ENCODE measurements around the gene KCTD2. TPM values are rescaled to one million over a fixed set of nuclear protein-coding genes. Genes with fewer than 3 reads are reported as not detected.

The KCTD2 gene
- total RNA-seq = 11.2 and 12.1 TPM in 2 replicates

GRCh38 chr17:75046407-75047289 is at the start of gene KCTD2, which contains the start of gene ATP5PD:
TSS of gene KCTD2 (plus strand) at chr17:75047225. CDS start at chr17:75047251, 26 bp downstream.
TSS of gene ATP5PD (minus strand) at chr17:75046969. CDS start at chr17:75042650, 4,319 bp downstream.

GRCh38 chr17:75012346-75013091 is 34.5 kb upstream of the KCTD2 start, which contains the start of gene MRPL58:
TSS of gene MRPL58 (plus strand) at chr17:75012670. CDS start at chr17:75012687, 17 bp downstream.

GRCh38 chr17:75087558-75088453 is 40.8 kb downstream of the KCTD2 start, which contains the start of gene SLC16A5:
TSS of gene SLC16A5 (plus strand) at chr17:75087954. CDS start at chr17:75093637, 5,683 bp downstream.

GRCh38 chr17:75109407-75110233 is 62.6 kb downstream of the KCTD2 start, which contains the start of gene ARMC7:
TSS of gene ARMC7 (plus strand) at chr17:75109969. CDS start at chr17:75110289, 320 bp downstream.

Other genes starting within 250 kb of the KCTD2 start
- 0.09 and 0.19 TPM in 2 replicates for gene GRIN2C, start 187.3 kb upstream of the KCTD2 start, total RNA-seq
- 38.9 and 64.7 TPM in 2 replicates for gene FDXR, start 174.2 kb upstream of the KCTD2 start, total RNA-seq
- not detected in 2 replicates for gene FADS6, start 153.6 kb upstream of the KCTD2 start, total RNA-seq
- not detected in 2 replicates for gene USH1G, start 124.0 kb upstream of the KCTD2 start, total RNA-seq
- gene OTOP2, start 123.0 kb upstream of the KCTD2 start, total RNA-seq = not detected in 2 replicates
- gene OTOP3, start 111.3 kb upstream of the KCTD2 start, total RNA-seq = not detected in 2 replicates
- gene HID1, start 74.5 kb upstream of the KCTD2 start, total RNA-seq = 8.3 and 11.5 TPM in 2 replicates
- gene CDR2L, start 59.6 kb upstream of the KCTD2 start, total RNA-seq = 13.1 and 18.7 TPM in 2 replicates
- gene MRPL58, start 34.6 kb upstream of the KCTD2 start, total RNA-seq = 31.3 and 40.7 TPM in 2 replicates
- gene ATP5PD, start 256 bp upstream of the KCTD2 start, total RNA-seq = 220 and 246 TPM in 2 replicates
- 5.8 and 8.1 TPM in 2 replicates for gene SLC16A5, start 40.7 kb downstream of the KCTD2 start, total RNA-seq
- gene ARMC7, start 62.7 kb downstream of the KCTD2 start, total RNA-seq = 2.4 and 3.9 TPM in 2 replicates
- 11.3 and 23.4 TPM in 2 replicates for gene NT5C, start 84.5 kb downstream of the KCTD2 start, total RNA-seq
- 126 and 201 TPM in 2 replicates for gene JPT1, start 107.3 kb downstream of the KCTD2 start, total RNA-seq
- gene SUMO2, start 135.7 kb downstream of the KCTD2 start, total RNA-seq = 153 TPM in 2 replicates
- gene NUP85, start 158.5 kb downstream of the KCTD2 start, total RNA-seq = 35.2 and 49.8 TPM in 2 replicates
- gene GGA3, start 214.4 kb downstream of the KCTD2 start, total RNA-seq = 9.4 and 10.7 TPM in 2 replicates
- 62.6 and 80.9 TPM in 2 replicates for gene MRPS7, start 214.7 kb downstream of the KCTD2 start, total RNA-seq
- gene MIF4GD, start 224.0 kb downstream of the KCTD2 start, total RNA-seq = 7.6 and 9.5 TPM in 2 replicates
- gene SLC25A19, start 242.2 kb downstream of the KCTD2 start, total RNA-seq = 8.3 and 9.5 TPM in 2 replicates